Stimulated activated CD4-positive, alpha-beta T cell treated with anti-CD3 and anti-CD28 coated beads, Interleukin-12 subunit alpha, Interleukin-12 subunit beta, amount 100 ng/mL, for 4 hours (primary cell): ENCODE measurements around the gene ZNF614.
"Not testable (repeated sequence)": the region's sequence is repeated elsewhere in the genome, so short reads cannot be mapped to it uniquely, and the experiment has no call there.

Source experiments
- DNase-seq: peaks from one replicate; pipeline ENCODE4 v3.0.0-alpha.2; 2020

ZNF614 gene

GRCh38 chr19:52028027-52028779 is at the start of gene ZNF614:
Gene ZNF614 (minus strand): TSS chr19:52028379. CDS start chr19:52025745, 2,634 bp downstream.
- DNase-seq = peak; percentile 79

- no peak for DNase-seq
These were observed 42.3 kb upstream of the ZNF614 start for GRCh38 chr19:52070496-52070895.

- no peak for DNase-seq
These were observed 41.5 kb upstream of the ZNF614 start for GRCh38 chr19:52069653-52070052.

GRCh38 chr19:52066258-52066863 is 38.2 kb upstream of the ZNF614 start:
- DNase-seq = no peak

GRCh38 chr19:52065399-52065798 is 37.2 kb upstream of the ZNF614 start:
- DNase-seq = no peak

- DNase-seq = not testable (repeated sequence)
These were observed 28.3 kb upstream of the ZNF614 start for GRCh38 chr19:52056480-52056879.

- not testable (repeated sequence) for DNase-seq
These were observed 23.6 kb upstream of the ZNF614 start for GRCh38 chr19:52051736-52052135.

GRCh38 chr19:52048555-52049501 is 20.6 kb upstream of the ZNF614 start, which contains the start of gene ZNF432:
Gene ZNF432 (minus strand): TSS chr19:52048838. CDS start chr19:52046868, 1,970 bp downstream.
- peak; percentile 75 for DNase-seq

GRCh38 chr19:52039169-52039568 is 11.0 kb upstream of the ZNF614 start:
- no peak for DNase-seq

GRCh38 chr19:52034051-52034728 is 6.0 kb upstream of the ZNF614 start:
- DNase-seq = no peak

- no peak for DNase-seq
These were observed 573 bp upstream of the ZNF614 start for GRCh38 chr19:52028780-52029123.

GRCh38 chr19:52026255-52026990 is 1.8 kb downstream of the ZNF614 start:
- DNase-seq = not testable (repeated sequence)

- not testable (repeated sequence) for DNase-seq
These were observed 3.7 kb downstream of the ZNF614 start for GRCh38 chr19:52024478-52024877.

GRCh38 chr19:52022193-52022592 is 6.0 kb downstream of the ZNF614 start:
- DNase-seq = no peak

- DNase-seq = no peak
These were observed 7.7 kb downstream of the ZNF614 start for GRCh38 chr19:52020506-52020905.

GRCh38 chr19:52010674-52011073 is 17.5 kb downstream of the ZNF614 start:
- DNase-seq = no peak

- peak; percentile 85 for DNase-seq
These were observed 20.2 kb downstream of the ZNF614 start, which contains the start of gene ZNF615 for GRCh38 chr19:52007806-52008557. Gene ZNF615 (minus strand): TSS chr19:52008211. CDS start chr19:52003711, 4,500 bp downstream.

GRCh38 chr19:52007451-52007805 is 20.8 kb downstream of the ZNF614 start:
- no peak for DNase-seq

GRCh38 chr19:51994048-51994644 is 34.0 kb downstream of the ZNF614 start:
- no peak for DNase-seq

GRCh38 chr19:51993422-51993821 is 34.8 kb downstream of the ZNF614 start:
- DNase-seq = no peak
